Astrocyte (in vitro differentiated cells and primary cell): ENCODE results near the gene SLC9A6. TPM values are rescaled to one million over a fixed set of nuclear protein-coding genes. Genes with fewer than 3 reads are reported as not detected.

ENCODE experiments used
- DNase-seq: peaks from one replicate; pipeline ENCODE4 v3.0.0-alpha.2; 2010; ENCODE audit warnings: low read depth
- FAIRE-seq: peaks from 2 replicates; lab custom pipeline; 2011; peaks lifted over from hg19 to GRCh38; lab: Jason Lieb, UNC
- H2AFZ ChIP-seq: 2 replicates; pipeline ENCODE4 v1.6.0; 2012; ENCODE audit warnings: low read depth, low read length, inconsistent platforms
- H3K27ac ChIP-seq: 2 replicates; pipeline ENCODE4 v1.5.1; 2011; ENCODE audit warnings: low read depth, low read length, inconsistent platforms
- H3K27me3 ChIP-seq: 2 replicates; pipeline ENCODE4 v1.6.0; 2011; ENCODE audit warnings: low read length, inconsistent platforms; ENCODE audit not compliant: insufficient read depth
- H3K36me3 ChIP-seq: 2 replicates; pipeline ENCODE4 v1.5.1; 2011; ENCODE audit warnings: low read length, inconsistent platforms; ENCODE audit not compliant: insufficient read depth
- H3K4me1 ChIP-seq: 2 replicates; pipeline ENCODE4 v1.5.1; 2011; ENCODE audit warnings: low read length, inconsistent platforms; ENCODE audit not compliant: insufficient read depth
- H3K4me2 ChIP-seq: 2 replicates; pipeline ENCODE4 v1.6.0; 2012; ENCODE audit warnings: low read length, inconsistent platforms
- H3K4me3 ChIP-seq: 2 replicates; pipeline ENCODE4 v1.5.1; 2011; ENCODE audit warnings: low read depth, mild to moderate bottlenecking, low read length, inconsistent platforms; ENCODE audit not compliant: insufficient read depth
- H3K79me2 ChIP-seq: 2 replicates; pipeline ENCODE4 v1.6.0; 2012; ENCODE audit warnings: mild to moderate bottlenecking, low read length, inconsistent platforms; ENCODE audit not compliant: insufficient read depth
- H3K9ac ChIP-seq: 2 replicates; pipeline ENCODE4 v1.6.0; 2012; ENCODE audit warnings: mild to moderate bottlenecking, low read length, inconsistent platforms
- H3K9me3 ChIP-seq: 2 replicates; pipeline ENCODE4 v1.5.1; 2012; ENCODE audit warnings: low read depth, mild to moderate bottlenecking, low read length, inconsistent platforms; ENCODE audit not compliant: insufficient read depth
- H4K20me1 ChIP-seq: 2 replicates; pipeline ENCODE4 v1.6.0; 2012; ENCODE audit warnings: low read length, inconsistent platforms; ENCODE audit not compliant: insufficient read depth
- H3K27ac Mint-ChIP-seq: one replicate; pipeline ENCODE4 v1.8.0; 2021; ENCODE audit warnings: mild to moderate bottlenecking, mixed read lengths; ENCODE audit not compliant: unreplicated experiment
- H3K27me3 Mint-ChIP-seq: one replicate; pipeline ENCODE4 v1.8.0; 2021; ENCODE audit warnings: low read depth, mixed read lengths; ENCODE audit not compliant: unreplicated experiment
- H3K36me3 Mint-ChIP-seq: one replicate; pipeline ENCODE4 v1.8.0; 2021; ENCODE audit warnings: low read depth, mixed read lengths; ENCODE audit not compliant: unreplicated experiment
- H3K4me1 Mint-ChIP-seq: one replicate; pipeline ENCODE4 v1.8.0; 2021; ENCODE audit warnings: low read depth, mixed read lengths; ENCODE audit not compliant: unreplicated experiment
- H3K4me3 Mint-ChIP-seq: one replicate; pipeline ENCODE4 v1.8.0; 2021; ENCODE audit warnings: mild to moderate bottlenecking, moderate library complexity, mixed read lengths; ENCODE audit not compliant: unreplicated experiment
- H3K9me3 Mint-ChIP-seq: one replicate; pipeline ENCODE4 v1.8.0; 2021; ENCODE audit warnings: mild to moderate bottlenecking, mixed read lengths; ENCODE audit not compliant: unreplicated experiment
- CTCF ChIP-seq: IDR thresholded peaks from 2 replicates; pipeline ENCODE4 v1.5.1; 2011; ENCODE audit warnings: low read depth, mild to moderate bottlenecking, inconsistent platforms, low read length, moderate library complexity; ENCODE audit not compliant: insufficient read depth
- EZH2 ChIP-seq: IDR thresholded peaks from 2 replicates; pipeline ENCODE4 v1.6.1; 2012; ENCODE audit warnings: mild to moderate bottlenecking, low read length, inconsistent platforms; ENCODE audit not compliant: insufficient read depth
- total RNA-seq: library from RNA; stranded (reverse); gene quantifications from 2 replicates; pipeline ENCODE4 v1.2.1, GENCODE V29; 2021

SLC9A6 gene
- total RNA-seq, 1 donor from 2014 or later, result 12.8 TPM

- Histone ChIP-seq H3K27me3 (no peaks in the 10 kb centered on the region), H3K9ac (no peak overlapping the region), H2AFZ (no peak overlapping the region), H3K4me3 (no peak overlapping the region), H3K4me1 (peaks cover 14% of the 10 kb centered on the region), H4K20me1 (no peaks in the 10 kb centered on the region), H3K4me2 (no peak overlapping the region), H3K36me3 (no peaks in the 10 kb centered on the region), H3K79me2 (no peaks in the 10 kb centered on the region), H3K27ac (no peak overlapping the region), H3K9me3 (no peaks in the 10 kb centered on the region)
- no peak for TF ChIP-seq EZH2
- TF ChIP-seq CTCF, result no peak
- H3K27me3 Mint-ChIP-seq, result no peaks in the 10 kb centered on the region
- FAIRE-seq (no peak), DNase-seq (no peak)
- H3K27ac Mint-ChIP-seq, result no peak overlapping the region
- H3K4me3 Mint-ChIP-seq, result no peak overlapping the region
- no peaks in the 10 kb centered on the region for H3K9me3 Mint-ChIP-seq
- H3K36me3 Mint-ChIP-seq, result no peaks in the 10 kb centered on the region
- H3K4me1 Mint-ChIP-seq, result peaks cover 13% of the 10 kb centered on the region
Observed at GRCh38 chrX:136034668-136035067, 49.4 kb downstream of the SLC9A6 start.

DNA sequence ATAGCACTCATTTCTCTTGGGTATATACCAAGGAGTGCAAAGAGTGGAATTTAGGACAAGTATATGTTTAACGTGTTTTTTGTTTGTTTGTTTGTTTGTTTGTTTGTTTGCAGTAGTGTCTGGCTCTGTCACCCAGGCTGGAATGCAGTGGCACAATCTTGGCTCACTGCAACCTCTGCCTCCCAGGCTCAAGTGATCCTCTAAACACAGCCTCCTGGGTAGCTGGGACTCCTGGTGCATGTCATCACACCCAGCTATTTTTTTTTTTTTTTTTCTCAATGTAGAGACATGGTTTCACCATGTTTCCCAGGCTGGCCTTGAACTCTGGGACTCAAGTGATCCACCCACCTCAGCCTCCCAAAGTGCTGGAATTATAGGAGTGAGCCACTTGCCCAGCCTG is 50.4 kb downstream of the SLC9A6 start:
- Histone ChIP-seq H3K4me1 (peaks cover 7% of the 10 kb centered on the region), H3K9me3 (no peaks in the 10 kb centered on the region), H3K36me3 (no peaks in the 10 kb centered on the region), H3K9ac (no peak overlapping the region), H3K27me3 (no peaks in the 10 kb centered on the region), H3K4me3 (no peak overlapping the region), H4K20me1 (no peaks in the 10 kb centered on the region), H2AFZ (no peak overlapping the region), H3K27ac (no peak overlapping the region), H3K4me2 (no peak overlapping the region), H3K79me2 (no peaks in the 10 kb centered on the region)
- no peak for DNase-seq
- Mint-ChIP-seq H3K27ac (no peak overlapping the region), H3K9me3 (no peaks in the 10 kb centered on the region), H3K36me3 (no peaks in the 10 kb centered on the region), H3K4me3 (no peak overlapping the region), H3K4me1 (peaks cover 6% of the 10 kb centered on the region), H3K27me3 (no peaks in the 10 kb centered on the region)
- no peak for FAIRE-seq
- TF ChIP-seq EZH2 (no peak), CTCF (no peak)

DNA sequence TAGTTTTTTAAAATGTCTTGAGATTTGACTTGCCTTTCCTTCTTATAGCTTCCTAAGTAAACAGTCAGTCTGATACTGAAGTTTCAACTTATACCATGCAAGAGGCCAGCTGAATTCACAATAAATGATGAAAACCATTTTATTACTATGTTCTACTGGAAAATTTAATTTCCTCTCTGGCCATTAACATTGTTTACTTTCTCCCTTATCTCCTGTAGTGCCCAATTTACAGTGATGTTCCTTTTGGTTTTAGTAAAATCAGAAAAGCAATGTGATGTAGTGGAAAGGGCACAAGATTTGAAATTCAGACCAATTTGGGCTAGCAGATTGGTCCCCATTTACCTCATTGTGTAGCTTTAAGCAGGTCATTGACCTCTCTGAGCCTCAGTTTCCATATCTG is 54.2 kb downstream of the SLC9A6 start:
- FAIRE-seq, result peak; percentile 85

More for the DNA sequence above, 54.2 kb downstream of the SLC9A6 start:
- Histone ChIP-seq H3K4me3 (no peak overlapping the region), H3K27ac (no peak overlapping the region), H3K36me3 (no peaks in the 10 kb centered on the region), H3K9ac (no peak overlapping the region), H3K4me1 (peaks cover 3% of the 10 kb centered on the region), H3K9me3 (no peaks in the 10 kb centered on the region), H4K20me1 (no peaks in the 10 kb centered on the region), H3K27me3 (no peaks in the 10 kb centered on the region), H3K4me2 (no peak overlapping the region), H3K79me2 (no peaks in the 10 kb centered on the region), H2AFZ (no peak overlapping the region)
- TF ChIP-seq EZH2 (no peak), CTCF (no peak)
- no peak for DNase-seq
- H3K27ac Mint-ChIP-seq, result no peak overlapping the region
- no peaks in the 10 kb centered on the region for H3K27me3 Mint-ChIP-seq
- H3K36me3 Mint-ChIP-seq, result no peaks in the 10 kb centered on the region
- no peaks in the 10 kb centered on the region for H3K4me1 Mint-ChIP-seq
- H3K9me3 Mint-ChIP-seq, result no peaks in the 10 kb centered on the region
- H3K4me3 Mint-ChIP-seq, result no peak overlapping the region
